H1 (cell line): Measurements from ENCODE around the gene CTSS. TPM values are rescaled to one million over a fixed set of nuclear protein-coding genes. Genes with fewer than 3 reads are reported as not detected.

ENCODE experiments used
- CTCF ChIA-PET: fragments of 300-600 bp; sonication (Branson Sonifier 250); formaldehyde crosslinking; loops from one replicate; lab custom pipeline; 2021; ENCODE audit not compliant: partially characterized antibody; lab: Charles Lee
- POLR2A ChIA-PET: fragments of 300-600 bp; sonication (Branson Sonifier 250); formaldehyde crosslinking; loops from one replicate; lab custom pipeline; 2021; ENCODE audit warnings: inconsistent platforms; ENCODE audit not compliant: partially characterized antibody; lab: Charles Lee
- DNase-seq, 2 experiments: peaks; one replicate each; pipeline versions ENCODE4 v3.0.0 to v3.0.0-alpha.2; 2010 to 2022; ENCODE audit warnings: low spot score in 2 of 2, low read depth in 1 of 2, mixed read lengths in 1 of 2
- FAIRE-seq: peaks from 2 replicates; lab custom pipeline; 2011; peaks lifted over from hg19 to GRCh38; lab: Jason Lieb, UNC
- H2AFZ ChIP-seq: 2 replicates; pipeline ENCODE4 v1.8.1; 2012; ENCODE audit warnings: low read length, inconsistent platforms
- H2AK5ac ChIP-seq: 2 replicates; pipeline ENCODE4 v1.6.1; 2013; ENCODE audit warnings: low read depth, low read length
- H2BK120ac ChIP-seq: replicated peaks from 2 replicates; pipeline ENCODE3; 2013; ENCODE audit warnings: low read depth, low read length, inconsistent platforms
- H2BK12ac ChIP-seq: 2 replicates; pipeline ENCODE4 v1.6.1; 2013; ENCODE audit warnings: low read depth, low read length
- H2BK15ac ChIP-seq: 2 replicates; pipeline ENCODE4 v1.6.1; 2013; ENCODE audit warnings: low read length
- H2BK20ac ChIP-seq: 2 replicates; pipeline ENCODE4 v1.6.1; 2013; ENCODE audit warnings: low read length
- H2BK5ac ChIP-seq: 2 replicates; pipeline ENCODE4 v1.6.1; 2013; ENCODE audit warnings: low read depth, low read length
- H3K14ac ChIP-seq: 2 replicates; pipeline ENCODE4 v1.6.1; 2013; ENCODE audit warnings: inconsistent platforms; ENCODE audit not compliant: insufficient read length
- H3K18ac ChIP-seq: 2 replicates; pipeline ENCODE4 v1.6.1; 2013; ENCODE audit warnings: low read length; ENCODE audit errors: extremely low read depth
- H3K23ac ChIP-seq: 2 replicates; pipeline ENCODE4 v1.6.1; 2013; ENCODE audit warnings: inconsistent platforms; ENCODE audit not compliant: insufficient read length
- H3K23me2 ChIP-seq: 2 replicates; pipeline ENCODE4 v1.6.1; 2013; ENCODE audit warnings: low read depth, low read length
- H3K27ac ChIP-seq: 2 replicates; pipeline ENCODE4 v1.6.1; 2011; ENCODE audit warnings: low read depth, low read length, inconsistent platforms
- H3K27me3 ChIP-seq, 4 experiments: replicated peaks in 1 of 4; 1 replicate in 1 of 4; 2 replicates in 3 of 4; pipeline versions ENCODE4 v1.6.1 to v1.8.1; 2011 to 2013; ENCODE audit warnings: low read length in 3 of 4, mild to moderate bottlenecking in 3 of 4, inconsistent platforms in 2 of 4, mixed read lengths in 2 of 4, moderate library complexity in 1 of 4; ENCODE audit not compliant: control insufficient read depth in 3 of 4, insufficient read depth in 3 of 4; ENCODE audit errors: extremely low read depth in 1 of 4
- H3K36me3 ChIP-seq, 4 experiments: 2 replicates each; pipeline versions ENCODE4 v1.6.1 to v1.8.1; 2011 to 2013; ENCODE audit warnings: mild to moderate bottlenecking in 4 of 4, low read length in 3 of 4, moderate library complexity in 2 of 4, control low read depth in 1 of 4, inconsistent platforms in 1 of 4; ENCODE audit not compliant: insufficient read depth in 4 of 4, control insufficient read depth in 2 of 4
- H3K4ac ChIP-seq: replicated peaks from 2 replicates; pipeline ENCODE3; 2013; ENCODE audit warnings: low read length, low read depth, mixed read lengths, inconsistent platforms; ENCODE audit not compliant: insufficient read length
- H3K4me1 ChIP-seq, 4 experiments: replicated peaks in 1 of 4; 1 replicate in 1 of 4; 2 replicates in 3 of 4; pipeline versions ENCODE4 v1.6.1 to v1.8.1; 2011 to 2013; ENCODE audit warnings: low read length in 3 of 4, inconsistent platforms in 2 of 4, mixed read lengths in 1 of 4; ENCODE audit not compliant: insufficient read depth in 4 of 4, control insufficient read depth in 3 of 4
- H3K4me2 ChIP-seq, 2 experiments: 2 replicates each; pipeline versions ENCODE4 v1.6.1 to v1.8.1; 2011 to 2013; ENCODE audit warnings: low read depth in 2 of 2, low read length in 2 of 2, control low read depth in 1 of 2, inconsistent platforms in 1 of 2, mild to moderate bottlenecking in 1 of 2; ENCODE audit not compliant: insufficient read depth in 1 of 2
- H3K4me3 ChIP-seq, 4 experiments: fragments of 200-600, 300-600 bp in 1 of 4; sonication (generic), shearing (Covaris generic), sonication (Bioruptor Twin) in 1 of 4; 2 replicates each; pipeline versions ENCODE4 v1.5.1 to v1.8.1; 2011 to 2016; ENCODE audit warnings: low read length in 4 of 4, low read depth in 3 of 4, control low read depth in 2 of 4, inconsistent platforms in 2 of 4, mild to moderate bottlenecking in 2 of 4, mixed read lengths in 1 of 4, moderate library complexity in 1 of 4; ENCODE audit not compliant: insufficient read depth in 2 of 4; ENCODE audit errors: extremely low read depth in 1 of 4
- H3K56ac ChIP-seq: replicated peaks from 2 replicates; pipeline ENCODE3; 2013; ENCODE audit warnings: low read depth, mild to moderate bottlenecking, mixed read lengths, low read length, inconsistent platforms; ENCODE audit not compliant: insufficient read length
- H3K79me1 ChIP-seq: 2 replicates; pipeline ENCODE4 v1.6.1; 2013; ENCODE audit warnings: low read depth, low read length, control low read depth
- H3K79me2 ChIP-seq, 2 experiments: 2 replicates each; pipeline versions ENCODE4 v1.6.1 to v1.8.1; 2012 to 2013; ENCODE audit warnings: low read length in 2 of 2, mild to moderate bottlenecking in 2 of 2, inconsistent platforms in 1 of 2; ENCODE audit not compliant: insufficient read depth in 2 of 2, control insufficient read depth in 1 of 2
- H3K9ac ChIP-seq, 4 experiments: replicated peaks in 1 of 4; 1 replicate in 1 of 4; 2 replicates in 3 of 4; pipeline versions ENCODE4 v1.6.1 to v1.8.1; 2011 to 2013; ENCODE audit warnings: low read depth in 3 of 4, low read length in 3 of 4, control low read depth in 2 of 4, mild to moderate bottlenecking in 2 of 4, moderate library complexity in 2 of 4, inconsistent platforms in 1 of 4; ENCODE audit errors: extremely low read depth in 1 of 4
- H3K9me3 ChIP-seq, 2 experiments: 2 replicates each; pipeline versions ENCODE4 v1.6.1 to v1.8.1; 2012 to 2013; ENCODE audit warnings: mild to moderate bottlenecking in 2 of 2, moderate library complexity in 2 of 2, control low read depth in 1 of 2, inconsistent platforms in 1 of 2, low read depth in 1 of 2, low read length in 1 of 2, mixed read lengths in 1 of 2; ENCODE audit not compliant: insufficient read depth in 2 of 2
- H4K20me1 ChIP-seq, 2 experiments: replicated peaks in 1 of 2; 2 replicates each; pipeline versions ENCODE3 to v1.8.1; 2011 to 2013; ENCODE audit warnings: inconsistent platforms in 2 of 2, low read length in 2 of 2, mild to moderate bottlenecking in 1 of 2; ENCODE audit not compliant: insufficient read depth in 2 of 2, control insufficient read depth in 1 of 2
- H4K5ac ChIP-seq: 2 replicates; pipeline ENCODE4 v1.6.1; 2013; ENCODE audit warnings: low read length, low read depth, mixed read lengths, inconsistent platforms; ENCODE audit not compliant: insufficient read length
- H4K8ac ChIP-seq: 2 replicates; pipeline ENCODE4 v1.8.0; 2013; ENCODE audit warnings: mild to moderate bottlenecking, moderate library complexity, low read length, inconsistent platforms; ENCODE audit not compliant: insufficient read depth; ENCODE audit errors: extremely low read depth
- H4K91ac ChIP-seq: replicated peaks from 2 replicates; pipeline ENCODE3; 2013; ENCODE audit warnings: low read length, mixed read lengths, inconsistent platforms; ENCODE audit not compliant: insufficient read length
- FOSL1 ChIP-seq: IDR thresholded peaks from 2 replicates; pipeline ENCODE4 v1.6.1; 2011; ENCODE audit warnings: mild to moderate bottlenecking, low read depth, low read length, moderate library complexity; ENCODE audit not compliant: insufficient read depth
- WGBS, 2 experiments: shearing (Covaris generic) in 1 of 2; methylation state at CpG; one replicate each; pipeline versions ENCODE4 v1.1.6 to v1.1.7; 2013 to 2015; ENCODE audit warnings: low lambda C conversion rate in 2 of 2, mixed read lengths in 2 of 2, inconsistent platforms in 1 of 2, low coverage in 1 of 2, missing lambda C conversion rate in 1 of 2; ENCODE audit not compliant: insufficient replicate concordance in 2 of 2, insufficient coverage in 1 of 2, insufficient read length in 1 of 2; ENCODE audit errors: extremely low coverage in 1 of 2, missing lambda C conversion rate in 1 of 2; 5-methylcytosine and 5-hydroxymethylcytosine counted together
- polyA plus RNA-seq, 7 experiments: library from polyadenylated mRNA; depleted of rRNA in 3 of 7; stranded (reverse) in 5 of 7; unstranded in 2 of 7; fragments of >200 nt in 5 of 7; fragments of 200-250 nt in 2 of 7; gene quantifications; 1 replicate in 5 of 7; 2 replicates in 1 of 7; 4 replicates in 1 of 7; pipeline versions ENCODE4 v1.2.1 to v1.2.3, GENCODE V29; 2011 to 2013; ENCODE audit warnings: missing spikeins in 2 of 7, mixed read lengths in 2 of 7
- total RNA-seq: library from RNA; stranded (reverse); fragmentation: NEBNext Ultra II Directional; extraction: Animal tissue kit (Norgen Biotek cat#: 25700); gene quantifications from 2 replicates; pipeline ENCODE4 v1.2.1, GENCODE V29; 2021
- TF ChIP-seq, protein P1 (sequence below), 3 experiments: IDR thresholded peaks; 1 replicate in 2 of 3; 2 replicates in 1 of 3; pipeline versions ENCODE4 v1.5.1 to v1.6.1; 2011; ENCODE audit warnings: low read length in 3 of 3, mild to moderate bottlenecking in 3 of 3, inconsistent platforms in 2 of 3, low read depth in 1 of 3, moderate library complexity in 1 of 3; ENCODE audit not compliant: insufficient read depth in 1 of 3; ENCODE audit errors: control extremely low read depth in 1 of 3

CTSS gene
- total and polyA plus RNA-seq, 2 of the 8 experiments (the other 6 are each of a cell fraction or from before 2014, with no cell fraction given) = not detected

DNA sequence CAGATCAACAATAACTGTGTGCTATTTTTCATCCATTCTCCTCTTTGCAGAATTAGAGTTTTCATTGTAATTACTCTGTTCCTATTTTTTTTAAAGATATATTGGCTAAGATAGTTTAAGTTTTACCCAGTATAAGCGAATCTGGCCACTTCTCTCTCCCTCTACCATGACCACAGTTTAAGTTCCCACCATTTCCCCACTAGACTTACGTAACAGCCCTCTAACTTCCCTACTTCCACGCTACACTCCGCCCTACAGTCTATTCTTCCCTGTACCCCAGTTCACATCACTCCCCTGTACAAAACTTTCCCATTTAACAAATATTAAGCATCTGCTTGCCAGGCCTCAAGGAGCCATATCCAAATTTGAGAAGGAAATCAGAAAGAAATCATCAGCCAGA lies 26.0 kb upstream of the CTSS start:
- Histone ChIP-seq H3K9ac (no peak overlapping the region), H3K4me3 (no peak overlapping the region), H3K18ac (no peak overlapping the region), H2BK20ac (no peak overlapping the region), H3K27me3 (no peaks in the 10 kb centered on the region), H4K8ac (no peak overlapping the region), H2BK15ac (no peak overlapping the region), H3K56ac (no peak overlapping the region), H3K4me1 (peaks cover 0 to 3% (median 0%) of the 10 kb centered on the region in 4 experiments; a peak in 1 of 7 replicates), H4K5ac (no peak overlapping the region), H3K23me2 (no peaks in the 10 kb centered on the region), H3K36me3 (no peaks in the 10 kb centered on the region; a peak in 1 of 8 replicates), H4K91ac (no peak overlapping the region), H3K14ac (no peak overlapping the region), H3K4me2 (no peak overlapping the region), H3K9me3 (no peaks in the 10 kb centered on the region), H2AK5ac (no peak overlapping the region), H3K79me2 (no peaks in the 10 kb centered on the region), H2BK120ac (no peak overlapping the region), H3K23ac (no peak overlapping the region), H2AFZ (no peak overlapping the region), H4K20me1 (no peaks in the 10 kb centered on the region), H3K4ac (no peak overlapping the region), H2BK12ac (no peak overlapping the region), H3K27ac (no peak overlapping the region), H2BK5ac (no peak overlapping the region), H3K79me1 (no peaks in the 10 kb centered on the region)
- WGBS, 2 experiments = 89 to 100% methylated on average over 2 to 4 of the region's 4 CpGs
- FAIRE-seq (no peak), DNase-seq (no peak)
- CTCF ChIA-PET = no interaction called here
- POLR2A ChIA-PET = no interaction called here
- TF ChIP-seq, protein P1, sequence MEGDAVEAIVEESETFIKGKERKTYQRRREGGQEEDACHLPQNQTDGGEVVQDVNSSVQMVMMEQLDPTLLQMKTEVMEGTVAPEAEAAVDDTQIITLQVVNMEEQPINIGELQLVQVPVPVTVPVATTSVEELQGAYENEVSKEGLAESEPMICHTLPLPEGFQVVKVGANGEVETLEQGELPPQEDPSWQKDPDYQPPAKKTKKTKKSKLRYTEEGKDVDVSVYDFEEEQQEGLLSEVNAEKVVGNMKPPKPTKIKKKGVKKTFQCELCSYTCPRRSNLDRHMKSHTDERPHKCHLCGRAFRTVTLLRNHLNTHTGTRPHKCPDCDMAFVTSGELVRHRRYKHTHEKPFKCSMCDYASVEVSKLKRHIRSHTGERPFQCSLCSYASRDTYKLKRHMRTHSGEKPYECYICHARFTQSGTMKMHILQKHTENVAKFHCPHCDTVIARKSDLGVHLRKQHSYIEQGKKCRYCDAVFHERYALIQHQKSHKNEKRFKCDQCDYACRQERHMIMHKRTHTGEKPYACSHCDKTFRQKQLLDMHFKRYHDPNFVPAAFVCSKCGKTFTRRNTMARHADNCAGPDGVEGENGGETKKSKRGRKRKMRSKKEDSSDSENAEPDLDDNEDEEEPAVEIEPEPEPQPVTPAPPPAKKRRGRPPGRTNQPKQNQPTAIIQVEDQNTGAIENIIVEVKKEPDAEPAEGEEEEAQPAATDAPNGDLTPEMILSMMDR (IDR thresholded peaks at IDR 0.05; ENCODE audit: control extremely low read depth in 1 of 3, insufficient read depth in 1 of 3, low read depth in 1 of 3, low read length in 3 of 3) = no peak
- TF ChIP-seq FOSL1 = no peak
